HepG2 (cell line): ENCODE data around the gene C15orf62. TPM values are rescaled to one million over a fixed set of nuclear protein-coding genes. Genes with fewer than 3 reads are reported as not detected.

ENCODE experiments used
- ATAC-seq: fragments of 200-7000 bp; cut with Tn5 transposase; 3 replicates; pipeline ENCODE4 v1.9.1; 2020; ENCODE audit warnings: mild to moderate bottlenecking, moderate library complexity
- BruUV-seq: library from RNA; stranded (reverse); fragments of 400-500 nt; replicated peaks from 2 replicates; lab custom pipeline; 2021; lab: Mats Ljungman, UMichigan
- CTCF ChIA-PET: fragments of 300-600 bp; formaldehyde crosslinking; extraction: SDS; loops from one replicate; lab custom pipeline; 2021; ENCODE audit warnings: low total read pairs, inconsistent platforms, low intra/inter-chr PET ratio; lab: Yijun Ruan, JAX
- POLR2A ChIA-PET: fragments of 350-600 bp; sonication (Branson Sonifier 250); formaldehyde crosslinking; loops from one replicate; lab custom pipeline; 2020; ENCODE audit warnings: antibody characterized with exemption, inconsistent platforms; lab: Yijun Ruan, JAX
- DNase-seq: peaks from one replicate; pipeline ENCODE4 v3.0.0-alpha.2; 2015; ENCODE audit warnings: low spot score
- FAIRE-seq: peaks from 3 replicates; lab custom pipeline; 2011; peaks lifted over from hg19 to GRCh38; lab: Jason Lieb, UNC
- H2AFZ ChIP-seq: one replicate; pipeline ENCODE4 v1.6.1; 2011; ENCODE audit warnings: low read length, inconsistent platforms
- H3K27ac ChIP-seq: fragments of 300-600 bp; 3 replicates; pipeline ENCODE4 v1.8.0; 2011; ENCODE audit warnings: mixed run types, mild to moderate bottlenecking, mixed read lengths, low read length, inconsistent platforms; ENCODE audit not compliant: insufficient read depth; ENCODE audit errors: extremely low read length
- H3K27me3 ChIP-seq, 2 experiments: fragments of 200-600 bp in 1 of 2; 2 replicates in 1 of 2; 3 replicates in 1 of 2; pipeline versions ENCODE4 v1.6.0 to v1.8.0; 2011; ENCODE audit warnings: low read length in 2 of 2, mild to moderate bottlenecking in 2 of 2, moderate library complexity in 2 of 2, inconsistent platforms in 1 of 2; ENCODE audit not compliant: insufficient read depth in 2 of 2, control insufficient read depth in 1 of 2
- H3K36me3 ChIP-seq, 2 experiments: fragments of 200-600 bp in 1 of 2; replicated peaks in 1 of 2; 2 replicates in 1 of 2; 3 replicates in 1 of 2; pipeline versions ENCODE4 v1.5.1 to v1.8.0; 2011; ENCODE audit warnings: low read length in 2 of 2, inconsistent platforms in 1 of 2; ENCODE audit not compliant: insufficient read depth in 2 of 2, control insufficient read depth in 1 of 2
- H3K4me1 ChIP-seq: 2 replicates; pipeline ENCODE4 v1.5.1; 2012; ENCODE audit warnings: low read length, inconsistent platforms; ENCODE audit not compliant: insufficient read depth
- H3K4me2 ChIP-seq: 2 replicates; pipeline ENCODE4 v1.6.0; 2011; ENCODE audit warnings: low read depth, low read length, inconsistent platforms
- H3K4me3 ChIP-seq, 3 experiments: fragments of 200-600 bp in 1 of 3; sonication (generic), shearing (Covaris generic) in 1 of 3; replicated peaks in 1 of 3; 2 replicates each; pipeline ENCODE4 v1.5.1; 2011 to 2016; ENCODE audit warnings: low read length in 3 of 3, inconsistent platforms in 2 of 3, low read depth in 2 of 3, mild to moderate bottlenecking in 2 of 3, control low read depth in 1 of 3, mixed read lengths in 1 of 3; ENCODE audit not compliant: insufficient read depth in 1 of 3
- H3K79me2 ChIP-seq: one replicate; pipeline ENCODE4 v1.6.1; 2011; ENCODE audit warnings: low read length, inconsistent platforms; ENCODE audit not compliant: insufficient read depth
- H3K9ac ChIP-seq: 2 replicates; pipeline ENCODE4 v1.6.0; 2011; ENCODE audit warnings: mild to moderate bottlenecking, low read depth, low read length, inconsistent platforms; ENCODE audit not compliant: insufficient read depth
- H3K9me3 ChIP-seq: 2 replicates; pipeline ENCODE4 v1.5.1; 2012; ENCODE audit warnings: mild to moderate bottlenecking, low read length
- H4K20me1 ChIP-seq: 2 replicates; pipeline ENCODE4 v1.6.0; 2011; ENCODE audit warnings: inconsistent platforms, mild to moderate bottlenecking, low read length, moderate library complexity; ENCODE audit not compliant: insufficient read depth
- DBP ChIP-seq: sonication (generic); formaldehyde crosslinking; IDR thresholded peaks from 2 replicates; pipeline ENCODE4 v1.4.0; 2020; ENCODE audit warnings: missing genetic modification reagents; ENCODE audit errors: not compliant biosample characterization
- DZIP1 ChIP-seq: sonication (generic); formaldehyde crosslinking; IDR thresholded peaks from 2 replicates; pipeline ENCODE4 v1.5.0; 2020; ENCODE audit warnings: mild to moderate bottlenecking, missing genetic modification reagents
- GATAD1 ChIP-seq: IDR thresholded peaks from 2 replicates; pipeline ENCODE4 v1.6.1; 2016; ENCODE audit warnings: missing genetic modification reagents, missing compliant biosample characterization
- MATR3 ChIP-seq: sonication (generic); formaldehyde crosslinking; IDR thresholded peaks from 2 replicates; pipeline ENCODE4 v1.4.0; 2020; ENCODE audit warnings: missing genetic modification reagents
- MTF1 ChIP-seq: sonication (generic); formaldehyde crosslinking; IDR thresholded peaks from 2 replicates; pipeline ENCODE4 v1.5.0; 2020; ENCODE audit warnings: missing genetic modification reagents
- NFATC3 ChIP-seq: sonication (generic); formaldehyde crosslinking; IDR thresholded peaks from 2 replicates; pipeline ENCODE4 v1.5.1; 2020; ENCODE audit warnings: mild to moderate bottlenecking, missing genetic modification reagents
- NFIC ChIP-seq: IDR thresholded peaks from 2 replicates; pipeline ENCODE4 v1.6.1; 2012; ENCODE audit warnings: mild to moderate bottlenecking, low read length, inconsistent platforms
- SMC3 ChIP-seq: IDR thresholded peaks from 2 replicates; pipeline ENCODE4 v1.6.1; 2011; ENCODE audit warnings: low read length, improper control_type of control experiment
- ZNF354B ChIP-seq: sonication (generic); formaldehyde crosslinking; IDR thresholded peaks from 2 replicates; pipeline ENCODE4 v1.8.0; 2022; ENCODE audit warnings: mild to moderate bottlenecking, missing genetic modification reagents
- ZNF451 ChIP-seq: sonication (generic); formaldehyde crosslinking; IDR thresholded peaks from 2 replicates; pipeline ENCODE4 v1.5.0; 2020; ENCODE audit warnings: mild to moderate bottlenecking, missing genetic modification reagents
- ZNF501 ChIP-seq: sonication (generic); formaldehyde crosslinking; IDR thresholded peaks from 2 replicates; pipeline ENCODE4 v1.5.1; 2020; ENCODE audit warnings: mild to moderate bottlenecking, moderate library complexity, missing genetic modification reagents
- ZSCAN9 ChIP-seq: IDR thresholded peaks from 2 replicates; pipeline ENCODE4 v1.6.1; 2016; ENCODE audit warnings: borderline replicate concordance
- WGBS: methylation state at CpG from one replicate; pipeline ENCODE4 v1.1.6; 2017; ENCODE audit warnings: low lambda C conversion rate; 5-methylcytosine and 5-hydroxymethylcytosine counted together
- in situ Hi-C: cut with HindIII; loops from 2 replicates; pipeline ENCODE4 v1.10.0; 2017; ENCODE audit warnings: low pct_unique_long_range_greater_than_20kb; ENCODE audit not compliant: extremely low pct_ligation_motif_present
- intact Hi-C: fragments of 100-400 bp; cut with micrococcal nuclease; formaldehyde crosslinking; loops from one replicate; pipeline ENCODE4 v1.10.0; 2022; ENCODE audit not compliant: unreplicated experiment
- polyA plus RNA-seq, 8 experiments: library from polyadenylated mRNA; depleted of rRNA in 3 of 8; stranded (reverse) in 7 of 8; unstranded in 1 of 8; fragments of >200 nt; fragmentation: Illumina TruSeq in 4 of 8; extraction: Trizol in 4 of 8; gene quantifications; 2 replicates each; pipeline versions ENCODE4 v1.2.1 to v1.2.3, GENCODE V29; 2011 to 2016; ENCODE audit warnings: low read depth in 4 of 8, missing spikeins in 1 of 8, mixed read lengths in 1 of 8; ENCODE audit not compliant: insufficient read depth in 1 of 8
- total RNA-seq, 5 experiments: library from RNA; depleted of rRNA; stranded (reverse); fragments of >200 nt; fragmentation: Illumina TruSeq; extraction: Trizol; gene quantifications; 2 replicates each; pipeline ENCODE4 v1.2.3, GENCODE V29; 2016; ENCODE audit warnings: low read depth in 1 of 5
- TF ChIP-seq, protein P1 (sequence below): IDR thresholded peaks from 2 replicates; pipeline ENCODE4 v1.6.1; 2012; ENCODE audit warnings: inconsistent platforms
- TF ChIP-seq, protein P2 (sequence below): sonication (generic); formaldehyde crosslinking; IDR thresholded peaks from 2 replicates; pipeline ENCODE4 v1.5.0; 2020; ENCODE audit warnings: mild to moderate bottlenecking, missing genetic modification reagents, borderline replicate concordance
- TF ChIP-seq, protein P3 (sequence below): sonication (generic); formaldehyde crosslinking; IDR thresholded peaks from 2 replicates; pipeline ENCODE4 v1.8.0; 2022; ENCODE audit warnings: mild to moderate bottlenecking, missing genetic modification reagents

The C15orf62 gene
- total and polyA plus RNA-seq, 2 of the 13 experiments (the other 11 are each of a cell fraction or from before 2014, with no cell fraction given): 0.51 to 1.1 TPM

- peak overlapping the region; percentile 89 for H3K9ac ChIP-seq
- POLR2A ChIA-PET: interaction anchor here (0.5 to 2.1 kb wide), 13 partner anchors 9 to 131 kb away, joined by 3 to 16 read pairs (median 3); partner anchors contain the start of genes DNAJC17, RAD51, VPS18 and ZFYVE19
- no peak overlapping the region for H2AFZ ChIP-seq
- CTCF ChIA-PET: interaction anchor here (1.7 kb wide), 1 partner anchor 19 kb away, joined by 4 read pairs; no protein-coding TSS in a partner anchor
- peak; percentile 44 for ATAC-seq
- H3K9me3 ChIP-seq: no peaks in the 10 kb centered on the region
- peak; percentile 60 for FAIRE-seq
- H4K20me1 ChIP-seq: no peaks in the 10 kb centered on the region
- BruUV-seq: TSS peak; percentile 87
- peaks cover 11% of the 10 kb centered on the region for H3K79me2 ChIP-seq
- in situ Hi-C loops (no loop called here), intact Hi-C loops (loop anchor here (5.0 kb wide), 1 partner anchor 196 kb away; the partner anchor contains the start of genes CCDC32 and RPUSD2)
- H3K4me1 ChIP-seq: peaks cover 59% of the 10 kb centered on the region
- peak; percentile 85 for DNase-seq
- H3K4me2 ChIP-seq: peak overlapping the region; percentile 83
- peak overlapping the region; percentile 100 for H3K27ac ChIP-seq
- peak overlapping the region; percentile 55 to 81 (median 74); a peak in 5 of 6 replicates for H3K4me3 ChIP-seq
- 47% methylated on average over 33 of the region's 55 CpGs for WGBS
- H3K36me3 ChIP-seq: peaks cover 3 to 14% of the 10 kb centered on the region in 2 experiments; a peak in 4 of 5 replicates
- no peaks in the 10 kb centered on the region for H3K27me3 ChIP-seq
- TF ChIP-seq DBP (CRISPR knock-in tag) (no peak), MTF1 (CRISPR knock-in tag) (peak; percentile 60; the same call in 1 of the 2 replicates), ZSCAN9 (CRISPR knock-in tag) (no peak; the same call in 1 of the 2 replicates), ZNF354B (CRISPR knock-in tag) (peak; percentile 89; the same call in 1 of the 2 replicates), ZNF501 (CRISPR knock-in tag) (peak; percentile 14; the same call in 1 of the 2 replicates), MATR3 (CRISPR knock-in tag) (no peak), GATAD1 (CRISPR knock-in tag) (peak; percentile 6; the same call in 1 of the 2 replicates), DZIP1 (peak; percentile 25; the same call in 1 of the 2 replicates), NFATC3 (CRISPR knock-in tag) (peak; percentile 65; the same call in 1 of the 2 replicates), SMC3 (no peak), ZNF451 (CRISPR knock-in tag) (0 out of 2 replicates have a peak, but pooled peaks have one; percentile 9), NFIC (peak; percentile 76)
- TF ChIP-seq, protein P1, sequence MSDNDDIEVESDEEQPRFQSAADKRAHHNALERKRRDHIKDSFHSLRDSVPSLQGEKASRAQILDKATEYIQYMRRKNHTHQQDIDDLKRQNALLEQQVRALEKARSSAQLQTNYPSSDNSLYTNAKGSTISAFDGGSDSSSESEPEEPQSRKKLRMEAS: peak; percentile 95
- TF ChIP-seq, protein P2, sequence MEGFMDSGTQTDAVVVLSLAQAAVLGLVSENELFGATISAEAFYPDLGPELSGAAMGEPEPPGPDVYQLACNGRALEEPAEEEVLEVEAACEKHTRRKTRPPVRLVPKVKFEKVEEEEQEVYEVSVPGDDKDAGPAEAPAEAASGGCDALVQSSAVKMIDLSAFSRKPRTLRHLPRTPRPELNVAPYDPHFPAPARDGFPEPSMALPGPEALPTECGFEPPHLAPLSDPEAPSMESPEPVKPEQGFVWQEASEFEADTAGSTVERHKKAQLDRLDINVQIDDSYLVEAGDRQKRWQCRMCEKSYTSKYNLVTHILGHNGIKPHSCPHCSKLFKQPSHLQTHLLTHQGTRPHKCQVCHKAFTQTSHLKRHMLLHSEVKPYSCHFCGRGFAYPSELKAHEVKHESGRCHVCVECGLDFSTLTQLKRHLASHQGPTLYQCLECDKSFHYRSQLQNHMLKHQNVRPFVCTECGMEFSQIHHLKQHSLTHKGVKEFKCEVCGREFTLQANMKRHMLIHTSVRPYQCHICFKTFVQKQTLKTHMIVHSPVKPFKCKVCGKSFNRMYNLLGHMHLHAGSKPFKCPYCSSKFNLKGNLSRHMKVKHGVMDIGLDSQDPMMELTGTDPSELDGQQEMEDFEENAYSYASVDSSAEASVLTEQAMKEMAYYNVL (CRISPR knock-in tag): peak; percentile 10
- TF ChIP-seq, protein P3, sequence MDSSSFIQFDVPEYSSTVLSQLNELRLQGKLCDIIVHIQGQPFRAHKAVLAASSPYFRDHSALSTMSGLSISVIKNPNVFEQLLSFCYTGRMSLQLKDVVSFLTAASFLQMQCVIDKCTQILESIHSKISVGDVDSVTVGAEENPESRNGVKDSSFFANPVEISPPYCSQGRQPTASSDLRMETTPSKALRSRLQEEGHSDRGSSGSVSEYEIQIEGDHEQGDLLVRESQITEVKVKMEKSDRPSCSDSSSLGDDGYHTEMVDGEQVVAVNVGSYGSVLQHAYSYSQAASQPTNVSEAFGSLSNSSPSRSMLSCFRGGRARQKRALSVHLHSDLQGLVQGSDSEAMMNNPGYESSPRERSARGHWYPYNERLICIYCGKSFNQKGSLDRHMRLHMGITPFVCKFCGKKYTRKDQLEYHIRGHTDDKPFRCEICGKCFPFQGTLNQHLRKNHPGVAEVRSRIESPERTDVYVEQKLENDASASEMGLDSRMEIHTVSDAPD: peak; percentile 71
Measured at GRCh38 chr15:40762919-40763800, 6.6 kb upstream of the C15orf62 start.
